ENCODE data around the gene PTPN11. TPM values are rescaled to one million over a fixed set of nuclear protein-coding genes. Genes with fewer than 3 reads are reported as not detected.
"Not testable (repeated sequence)": the region's sequence is repeated elsewhere in the genome, so short reads cannot be mapped to it uniquely, and the experiment has no call there.

PTPN11 gene
- total RNA-seq, 1 experiment from 2014 or later = 181 TPM

DNA sequence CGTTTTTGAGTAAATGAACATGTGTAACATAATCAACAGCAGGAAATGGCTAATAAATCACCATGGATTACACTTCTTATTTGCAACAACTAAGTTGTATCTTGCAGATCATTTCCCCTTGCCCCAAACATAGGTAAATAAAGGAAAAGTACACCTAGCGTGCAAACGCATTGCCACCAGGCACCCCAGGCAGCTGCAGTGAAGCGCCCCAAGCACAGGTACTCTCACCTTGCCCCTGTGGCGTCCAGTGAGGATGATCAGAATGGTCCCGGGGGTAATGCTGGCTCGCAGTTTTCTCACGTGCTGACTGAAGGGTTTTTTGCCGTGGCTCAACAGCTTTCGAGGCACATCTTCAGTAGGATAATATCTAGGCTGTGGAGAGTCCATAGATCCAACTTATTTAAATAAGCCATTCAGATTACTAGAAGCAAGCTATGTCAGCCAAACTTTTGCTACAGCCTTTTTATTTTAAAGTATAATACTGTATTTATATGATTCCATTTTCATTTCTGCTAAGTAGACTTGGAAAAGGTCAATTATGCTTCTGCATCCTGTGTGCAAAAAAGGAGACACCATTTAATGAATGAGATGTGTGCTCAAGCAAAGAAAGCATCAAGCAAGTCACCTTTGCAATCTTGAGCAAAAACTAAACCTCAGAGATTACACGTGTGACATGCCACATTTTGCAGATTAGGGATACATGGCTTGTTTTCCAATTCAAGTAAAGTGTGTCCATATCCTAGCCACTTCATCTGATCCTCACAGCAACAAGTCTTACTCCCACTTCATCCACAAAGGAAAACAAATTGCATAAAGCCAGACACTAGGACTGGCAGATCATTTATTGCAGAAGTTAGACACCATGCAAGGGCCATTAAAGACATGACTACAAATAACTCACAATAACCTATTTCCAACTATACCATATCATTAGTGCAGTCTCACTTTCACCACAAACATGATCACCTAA lies 11.9 kb upstream of the PTPN11 start:
- DNase-seq (ENCODE audit: low read depth, low spot score) (no peak), ATAC-seq (no peak)
- peaks cover 32 to 46% of the 10 kb centered on the region in 2 experiments for H3K36me3 ChIP-seq (ENCODE audit: control insufficient read depth in 1 of 2, insufficient read depth in 2 of 2, low read length in 2 of 2)
- H3K79me2 ChIP-seq (ENCODE audit: insufficient read depth, low read length) = peaks cover 38% of the 10 kb centered on the region
- H3K9me3 ChIP-seq (ENCODE audit: control insufficient read depth in 1 of 2, insufficient read depth in 1 of 2, low read depth in 1 of 2, low read length in 2 of 2) = no peaks in the 10 kb centered on the region
- no peak overlapping the region; the same call in 1 of the 2 replicates for H3K4me2 ChIP-seq (ENCODE audit: low read length)
- no peak for TF ChIP-seq FOSL1 (IDR thresholded peaks at IDR 0.05; ENCODE audit: low read depth)
- TF ChIP-seq JUND (IDR thresholded peaks at IDR 0.05) = no peak
- TF ChIP-seq ZFX (IDR thresholded peaks at IDR 0.05) = no peak
- TF ChIP-seq YY1 (IDR thresholded peaks at IDR 0.05; ENCODE audit: extremely low read depth, insufficient replicate concordance, low read depth, low read length) = no peak
- no peak for TF ChIP-seq ATF3 (IDR thresholded peaks at IDR 0.05)
- TF ChIP-seq REST (IDR thresholded peaks at IDR 0.05; ENCODE audit: low read depth) = no peak
- TF ChIP-seq TCF7L2 (IDR thresholded peaks at IDR 0.05; ENCODE audit: borderline replicate concordance, extremely low read depth, insufficient read depth, insufficient read length) = no peak
- no TSS peak for BruUV-seq (replicated peaks)
- ChIA-PET CTCF (no interaction called here), POLR2A (no interaction called here), RAD21 (ENCODE audit: low non-redundant PET in 1 of 2, low total read pairs in 2 of 2, uncharacterized antibody in 2 of 2, unreplicated experiment in 2 of 2) (no interaction called here)
- no peak overlapping the region for H2AFZ ChIP-seq (ENCODE audit: low read depth, low read length, poor library complexity, severe bottlenecking)
- no peak overlapping the region for H3K4me3 ChIP-seq (replicated peaks in 1 of 2; ENCODE audit: low read depth in 1 of 2, low read length in 2 of 2)
- no peaks in the 10 kb centered on the region for H3K27me3 ChIP-seq (ENCODE audit: insufficient read depth, low read length)
- H3K9me2 ChIP-seq (ENCODE audit: insufficient read depth) = no peaks in the 10 kb centered on the region
- intact Hi-C loops (cut with micrococcal nuclease) = no loop called here
- H3K4me1 ChIP-seq (ENCODE audit: control insufficient read depth in 1 of 2, insufficient read depth in 2 of 2, low read length in 2 of 2) = peaks cover 3 to 16% of the 10 kb centered on the region in 2 experiments; a peak in 2 of 4 replicates
- no peak overlapping the region for H3K27ac ChIP-seq (ENCODE audit: low read depth, low read length)
- peaks cover 28% of the 10 kb centered on the region; the same call in 1 of the 2 replicates for H4K20me1 ChIP-seq (ENCODE audit: insufficient read depth)
- no peak overlapping the region for H3K9ac ChIP-seq (ENCODE audit: low read length)

DNA sequence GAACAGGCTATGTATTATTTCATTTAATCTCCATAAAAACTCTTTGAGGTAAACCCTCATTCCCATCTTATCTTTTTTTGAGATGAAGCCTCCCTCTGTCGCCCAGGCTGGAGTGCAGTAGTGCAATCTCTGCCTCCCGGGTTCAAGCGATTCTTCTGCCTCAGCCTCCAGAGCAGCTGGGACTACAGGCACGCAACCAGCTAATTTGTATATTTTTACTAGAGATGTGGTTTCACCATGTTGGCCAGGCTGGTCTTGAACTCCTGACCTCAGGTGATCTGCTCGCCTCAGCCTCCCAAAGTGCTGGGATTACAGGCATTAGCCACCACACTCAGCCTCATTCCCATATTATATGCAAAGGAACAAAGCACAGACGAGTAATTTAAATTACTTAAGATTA lies 11.1 kb upstream of the PTPN11 start:
- ATAC-seq; intact Hi-C loops (cut with micrococcal nuclease); H3K9me3 ChIP-seq (ENCODE audit: control insufficient read depth in 1 of 2, insufficient read depth in 1 of 2, low read depth in 1 of 2, low read length in 2 of 2); POLR2A ChIA-PET; H3K9me2 ChIP-seq (ENCODE audit: insufficient read depth); BruUV-seq (replicated peaks); H3K27me3 ChIP-seq (ENCODE audit: insufficient read depth, low read length); DNase-seq (ENCODE audit: low read depth, low spot score); RAD21 ChIA-PET (ENCODE audit: low non-redundant PET in 1 of 2, low total read pairs in 2 of 2, uncharacterized antibody in 2 of 2, unreplicated experiment in 2 of 2); H2AFZ ChIP-seq (ENCODE audit: low read depth, low read length, poor library complexity, severe bottlenecking); CTCF ChIA-PET: not testable (repeated sequence)
- Histone ChIP-seq H3K79me2 (ENCODE audit: insufficient read depth, low read length) (peaks cover 38% of the 10 kb centered on the region), H3K9ac (ENCODE audit: low read length) (peak overlapping the region; percentile 82), H3K27ac (ENCODE audit: low read depth, low read length) (peak overlapping the region; percentile 76; the same call in 1 of the 2 replicates), H3K4me1 (ENCODE audit: control insufficient read depth in 1 of 2, insufficient read depth in 2 of 2, low read length in 2 of 2) (peaks cover 3 to 16% of the 10 kb centered on the region in 2 experiments; a peak in 2 of 4 replicates), H3K4me3 (replicated peaks in 1 of 2; ENCODE audit: low read depth in 1 of 2, low read length in 2 of 2) (peak overlapping the region in 1 of 2 experiments; percentile 87; a peak in 2 of 4 replicates), H4K20me1 (ENCODE audit: insufficient read depth) (peaks cover 28% of the 10 kb centered on the region; the same call in 1 of the 2 replicates), H3K36me3 (ENCODE audit: control insufficient read depth in 1 of 2, insufficient read depth in 2 of 2, low read length in 2 of 2) (peaks cover 32 to 46% of the 10 kb centered on the region in 2 experiments), H3K4me2 (ENCODE audit: low read length) (peak overlapping the region; percentile 85)

Measured in HCT116 (cell line).